Hepatocyte (in vitro differentiated cells): ENCODE results near the gene PLA2G1B. TPM values are rescaled to one million over a fixed set of nuclear protein-coding genes. Genes with fewer than 3 reads are reported as not detected.

Source experiments
- DNase-seq: peaks from one replicate; pipeline ENCODE4 v3.0.0-alpha.2; 2016; ENCODE audit warnings: low spot score
- H2AFZ ChIP-seq: fragments of 200-600 bp; sonication (generic); 2 replicates; pipeline ENCODE4 v1.6.0; 2016; ENCODE audit warnings: antibody characterized with exemption, mild to moderate bottlenecking
- H3K27ac ChIP-seq: fragments of 200-600 bp; sonication (generic); 2 replicates; pipeline ENCODE4 v1.5.1; 2016; ENCODE audit warnings: mild to moderate bottlenecking
- H3K27me3 ChIP-seq: fragments of 200-600 bp; sonication (generic); 2 replicates; pipeline ENCODE4 v1.6.1; 2016
- H3K36me3 ChIP-seq: fragments of 200-600 bp; sonication (generic); replicated peaks from 2 replicates; pipeline ENCODE4 v1.5.1; 2016; ENCODE audit warnings: low read depth; ENCODE audit not compliant: insufficient read depth
- H3K4me1 ChIP-seq: fragments of 200-600 bp; sonication (generic); 2 replicates; pipeline ENCODE4 v1.5.1; 2016; ENCODE audit warnings: mild to moderate bottlenecking, moderate library complexity; ENCODE audit not compliant: insufficient read depth
- H3K4me2 ChIP-seq: fragments of 200-600 bp; sonication (generic); 2 replicates; pipeline ENCODE4 v1.6.0; 2016
- H3K4me3 ChIP-seq: fragments of 200-600 bp; sonication (generic); 2 replicates; pipeline ENCODE4 v1.5.1; 2016; ENCODE audit warnings: mild to moderate bottlenecking
- H3K79me2 ChIP-seq: fragments of 200-600 bp; sonication (generic); 2 replicates; pipeline ENCODE4 v1.6.0; 2017; ENCODE audit warnings: mild to moderate bottlenecking
- H3K9me2 ChIP-seq: fragments of 200-600 bp; sonication (generic); replicated peaks from 2 replicates; pipeline ENCODE4 v1.6.0; 2017; ENCODE audit warnings: mild to moderate bottlenecking; ENCODE audit not compliant: insufficient read depth
- H3K9me3 ChIP-seq: fragments of 200-600 bp; sonication (generic); 2 replicates; pipeline ENCODE4 v1.5.1; 2016; ENCODE audit warnings: low read depth, mild to moderate bottlenecking
- H4K20me1 ChIP-seq: fragments of 200-600 bp; sonication (generic); 2 replicates; pipeline ENCODE4 v1.6.0; 2016; ENCODE audit warnings: mild to moderate bottlenecking; ENCODE audit not compliant: insufficient read depth, poor library complexity, severe bottlenecking
- CTCF ChIP-seq: fragments of 200-600 bp; sonication (generic); IDR thresholded peaks from 2 replicates; pipeline ENCODE4 v1.5.1; 2016; ENCODE audit warnings: antibody characterized with exemption, mild to moderate bottlenecking; ENCODE audit not compliant: poor library complexity
- EZH2 ChIP-seq: fragments of 200-600 bp; sonication (generic); IDR thresholded peaks from 2 replicates; pipeline ENCODE4 v1.6.1; 2016; ENCODE audit warnings: antibody characterized with exemption, mild to moderate bottlenecking, borderline replicate concordance
- EZH2phosphoT487 ChIP-seq: fragments of 200-600 bp; sonication (generic); IDR thresholded peaks from one replicate; pipeline ENCODE4 v1.6.1; 2018; ENCODE audit warnings: antibody characterized with exemption, mild to moderate bottlenecking, low read depth, moderate library complexity; ENCODE audit not compliant: unreplicated experiment, severe bottlenecking
- WGBS: methylation state at CpG from one replicate; pipeline ENCODE4 v1.1.6; 2016; ENCODE audit warnings: low lambda C conversion rate; ENCODE audit errors: missing lambda C conversion rate; 5-methylcytosine and 5-hydroxymethylcytosine counted together
- polyA plus RNA-seq: library from polyadenylated mRNA; unstranded; fragments of >200 nt; fragmentation: Nextera tagmentation; extraction: Ambion mirVana; gene quantifications from 2 replicates; pipeline ENCODE4 v1.2.1, GENCODE V29; 2016
- total RNA-seq: library from RNA; depleted of rRNA; stranded (reverse); fragments of >200 nt; gene quantifications from 2 replicates; pipeline ENCODE4 v1.2.3, GENCODE V29; 2014

The PLA2G1B gene
- total and polyA plus RNA-seq, 2 experiments from 2014 or later, result 8.5 to 14.7 TPM

- Histone ChIP-seq H3K9me2 (no peaks in the 10 kb centered on the region), H3K27ac (peak overlapping the region; percentile 94), H3K4me1 (no peaks in the 10 kb centered on the region), H2AFZ (peak overlapping the region; percentile 19), H3K27me3 (no peaks in the 10 kb centered on the region), H3K36me3 (no peaks in the 10 kb centered on the region), H3K4me2 (peak overlapping the region; percentile 76), H3K4me3 (peak overlapping the region; percentile 23), H3K79me2 (no peaks in the 10 kb centered on the region), H3K9me3 (no peaks in the 10 kb centered on the region), H4K20me1 (no peaks in the 10 kb centered on the region)
- no peak for TF ChIP-seq CTCF
- no peak for DNase-seq
- WGBS, result 1% methylated on average over 16 of the region's 17 CpGs
Observed at GRCh38 chr12:120292411-120292660, 35.2 kb downstream of the PLA2G1B start.

- no peak overlapping the region for H3K4me3 ChIP-seq
- peak overlapping the region; percentile 75 for H3K4me2 ChIP-seq
- no peaks in the 10 kb centered on the region for H3K9me3 ChIP-seq
- TF ChIP-seq EZH2phosphoT487, result no peak
- TF ChIP-seq EZH2, result no peak
- H3K36me3 ChIP-seq, result no peaks in the 10 kb centered on the region
- 35% methylated on average over 21 of the region's 22 CpGs for WGBS
- no peaks in the 10 kb centered on the region for H4K20me1 ChIP-seq
- H2AFZ ChIP-seq, result peak overlapping the region; percentile 0
- peak overlapping the region; percentile 94 for H3K27ac ChIP-seq
- no peaks in the 10 kb centered on the region for H3K9me2 ChIP-seq
- no peaks in the 10 kb centered on the region for H3K27me3 ChIP-seq
- no peaks in the 10 kb centered on the region for H3K4me1 ChIP-seq
- no peaks in the 10 kb centered on the region for H3K79me2 ChIP-seq
- peak; percentile 25 for DNase-seq
Observed at GRCh38 chr12:120290609-120291305, 36.8 kb downstream of the PLA2G1B start.

- no peak for DNase-seq
- H4K20me1 ChIP-seq, result no peaks in the 10 kb centered on the region
- H3K4me1 ChIP-seq, result no peaks in the 10 kb centered on the region
- H3K27ac ChIP-seq, result no peak overlapping the region
- H3K4me2 ChIP-seq, result no peak overlapping the region
- no peaks in the 10 kb centered on the region for H3K27me3 ChIP-seq
- no peaks in the 10 kb centered on the region for H3K9me2 ChIP-seq
- TF ChIP-seq EZH2, result no peak
- no peak for TF ChIP-seq CTCF
- TF ChIP-seq EZH2phosphoT487, result no peak
- H3K4me3 ChIP-seq, result no peak overlapping the region
- H3K36me3 ChIP-seq, result no peaks in the 10 kb centered on the region
- H3K79me2 ChIP-seq, result no peaks in the 10 kb centered on the region
- no peak overlapping the region for H2AFZ ChIP-seq
- no peaks in the 10 kb centered on the region for H3K9me3 ChIP-seq
- WGBS, result 89% methylated on average over 11 of the region's 12 CpGs
Observed at GRCh38 chr12:120287491-120287890, 40.1 kb downstream of the PLA2G1B start.

GRCh38 chr12:120286768-120287490 is 40.6 kb downstream of the PLA2G1B start:
- H3K36me3 ChIP-seq, result no peaks in the 10 kb centered on the region
- no peaks in the 10 kb centered on the region for H4K20me1 ChIP-seq
- WGBS, result 64% methylated on average over 7 of the region's 7 CpGs
- H3K79me2 ChIP-seq, result no peaks in the 10 kb centered on the region
- no peak for DNase-seq
- no peak overlapping the region for H3K4me2 ChIP-seq
- no peak overlapping the region for H2AFZ ChIP-seq
- no peak overlapping the region for H3K4me3 ChIP-seq
- no peaks in the 10 kb centered on the region for H3K9me3 ChIP-seq
- no peak overlapping the region for H3K27ac ChIP-seq
- H3K27me3 ChIP-seq, result no peaks in the 10 kb centered on the region
- H3K9me2 ChIP-seq, result no peaks in the 10 kb centered on the region
- TF ChIP-seq CTCF, result no peak
- TF ChIP-seq EZH2phosphoT487, result no peak
- no peak for TF ChIP-seq EZH2
- H3K4me1 ChIP-seq, result no peaks in the 10 kb centered on the region
